Keratinocyte (primary cell): ENCODE results near the gene PARD6B. TPM values are rescaled to one million over a fixed set of nuclear protein-coding genes. Genes with fewer than 3 reads are reported as not detected.
"Not testable (repeated sequence)": the region's sequence is repeated elsewhere in the genome, so short reads cannot be mapped to it uniquely, and the experiment has no call there.

Experiments used
- DNase-seq: peaks from one replicate; pipeline ENCODE4 v3.0.0-alpha.2; 2011; ENCODE audit warnings: low read depth, missing footprints, low spot score
- FAIRE-seq: peaks from 2 replicates; lab custom pipeline; 2011; peaks lifted over from hg19 to GRCh38; lab: Jason Lieb, UNC
- H2AFZ ChIP-seq: 2 replicates; pipeline ENCODE4 v1.6.0; 2012; ENCODE audit warnings: low read length, control low read depth, inconsistent platforms; ENCODE audit not compliant: control insufficient read depth
- H3K27ac ChIP-seq: 2 replicates; pipeline ENCODE4 v1.5.1; 2011; ENCODE audit warnings: low read length; ENCODE audit not compliant: control insufficient read depth, insufficient read depth
- H3K27me3 ChIP-seq: 3 replicates; pipeline ENCODE4 v1.6.0; 2011; ENCODE audit warnings: low read length; ENCODE audit not compliant: control insufficient read depth, insufficient read depth; ENCODE audit errors: extremely low read depth
- H3K36me3 ChIP-seq, 2 experiments: 2 replicates in 1 of 2; 3 replicates in 1 of 2; pipeline ENCODE4 v1.5.1; 2011; ENCODE audit warnings: low read length in 2 of 2, mild to moderate bottlenecking in 1 of 2; ENCODE audit not compliant: control insufficient read depth in 2 of 2, insufficient read depth in 2 of 2; ENCODE audit errors: extremely low read depth in 1 of 2
- H3K4me1 ChIP-seq: 3 replicates; pipeline ENCODE4 v1.5.1; 2011; ENCODE audit warnings: low read length; ENCODE audit not compliant: control insufficient read depth, insufficient read depth; ENCODE audit errors: extremely low read depth
- H3K4me2 ChIP-seq: 3 replicates; pipeline ENCODE4 v1.6.0; 2011; ENCODE audit warnings: low read depth, low read length; ENCODE audit not compliant: control insufficient read depth, insufficient read depth; ENCODE audit errors: extremely low read depth
- H3K4me3 ChIP-seq, 3 experiments: fragments of 200-600 bp in 1 of 3; sonication (generic) in 1 of 3; 2 replicates in 2 of 3; 3 replicates in 1 of 3; pipeline ENCODE4 v1.5.1; 2011 to 2016; ENCODE audit warnings: low read length in 3 of 3, mild to moderate bottlenecking in 3 of 3, control low read depth in 2 of 3, inconsistent platforms in 1 of 3, low read depth in 1 of 3, mixed read lengths in 1 of 3, mixed run types in 1 of 3, moderate library complexity in 1 of 3; ENCODE audit not compliant: control insufficient read depth in 2 of 3, insufficient read depth in 2 of 3; ENCODE audit errors: extremely low read depth in 1 of 3
- H3K79me2 ChIP-seq: 2 replicates; pipeline ENCODE4 v1.6.0; 2012; ENCODE audit warnings: low read length; ENCODE audit not compliant: control insufficient read depth, insufficient read depth
- H3K9ac ChIP-seq: 3 replicates; pipeline ENCODE4 v1.6.0; 2011; ENCODE audit warnings: low read length; ENCODE audit not compliant: control insufficient read depth, insufficient read depth; ENCODE audit errors: extremely low read depth
- H3K9me1 ChIP-seq: 3 replicates; pipeline ENCODE4 v1.6.0; 2011; ENCODE audit warnings: low read length; ENCODE audit not compliant: control insufficient read depth, insufficient read depth; ENCODE audit errors: extremely low read depth
- H3K9me3 ChIP-seq: 2 replicates; pipeline ENCODE4 v1.5.1; 2012; ENCODE audit warnings: low read depth, low read length; ENCODE audit not compliant: control insufficient read depth
- H4K20me1 ChIP-seq: 3 replicates; pipeline ENCODE4 v1.6.0; 2011; ENCODE audit warnings: low read length; ENCODE audit not compliant: control insufficient read depth, insufficient read depth; ENCODE audit errors: extremely low read depth
- EZH2 ChIP-seq: IDR thresholded peaks from one replicate; pipeline ENCODE4 v1.6.1; 2012; ENCODE audit warnings: inconsistent platforms, mild to moderate bottlenecking, low read length, moderate library complexity
- dilution Hi-C: fragments of 300-500 bp; cut with MboI; formaldehyde crosslinking; loops from one replicate; pipeline ENCODE4 v1.7.0; 2020; ENCODE audit warnings: low sequenced_read_pairs; ENCODE audit not compliant: extremely low pct_ligation_motif_present
- polyA plus RNA-seq, 5 experiments: library from polyadenylated mRNA; depleted of rRNA in 3 of 5; stranded (reverse) in 3 of 5; stranded (forward) in 1 of 5; unstranded in 1 of 5; fragments of >200 nt; gene quantifications; 1 replicate in 1 of 5; 2 replicates in 3 of 5; 3 replicates in 1 of 5; pipeline versions ENCODE4 v1.2.1 to v1.2.3, GENCODE V29; 2011 to 2012; ENCODE audit warnings: missing spikeins in 2 of 5, low read depth in 1 of 5, low replicate concordance in 1 of 5
- TF ChIP-seq, protein P1 (sequence below), 3 experiments: IDR thresholded peaks in 1 of 3; conservative IDR thresholded peaks in 1 of 3; optimal IDR thresholded peaks in 1 of 3; 2 replicates in 2 of 3; 3 replicates in 1 of 3; pipeline versions ENCODE3 to v1.5.1; 2011; ENCODE audit warnings: low read length in 3 of 3, mild to moderate bottlenecking in 3 of 3, moderate library complexity in 2 of 3, control low read depth in 1 of 3, inconsistent platforms in 1 of 3; ENCODE audit not compliant: insufficient read depth in 2 of 3; ENCODE audit errors: extremely low read depth in 1 of 3

Gene PARD6B
- polyA plus RNA-seq, 1 donor (not counting 4 experiments of a cell fraction or from before 2014, with no cell fraction given), result 2.0 TPM

DNA sequence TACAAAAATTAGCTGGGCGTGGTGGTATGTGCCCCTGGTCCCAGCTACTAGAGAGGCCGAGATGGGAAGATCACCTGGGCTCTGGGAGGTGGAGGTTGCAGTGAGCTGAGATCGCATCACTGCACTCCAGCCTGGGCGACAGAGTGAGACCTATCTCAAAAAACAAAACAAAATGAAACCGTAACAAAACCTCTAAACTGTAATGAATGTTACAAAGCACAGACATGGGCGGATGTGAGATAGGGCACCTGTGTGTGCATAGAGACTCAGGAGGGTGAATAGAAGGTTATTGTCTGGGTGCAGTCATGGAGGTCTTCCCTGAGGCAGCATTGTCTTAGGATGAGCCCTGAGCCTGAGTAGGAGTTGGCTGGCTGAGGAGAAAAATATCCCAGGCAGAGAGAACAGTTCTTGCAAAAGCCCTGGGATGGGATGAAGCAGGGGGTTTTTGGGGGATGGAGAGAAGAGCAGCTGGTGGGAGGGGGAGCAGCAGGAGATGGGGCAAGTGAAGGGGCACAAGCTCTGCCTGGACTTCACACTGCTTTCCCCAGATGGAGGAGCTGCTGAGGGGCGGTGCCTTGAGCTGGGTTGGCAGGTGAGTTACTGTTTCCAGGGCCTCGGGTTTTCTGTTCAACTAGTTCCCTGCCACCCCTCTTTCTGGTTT is 68.6 kb downstream of the PARD6B start:
- FAIRE-seq (no peak), DNase-seq (no peak)
- Histone ChIP-seq H3K4me3 (no peak overlapping the region), H3K4me1 (peaks cover 3% of the 10 kb centered on the region), H3K9ac (no peak overlapping the region), H3K9me1 (no peaks in the 10 kb centered on the region), H4K20me1 (no peaks in the 10 kb centered on the region), H3K27me3 (no peaks in the 10 kb centered on the region), H3K79me2 (no peaks in the 10 kb centered on the region), H3K36me3 (no peaks in the 10 kb centered on the region), H3K9me3 (no peaks in the 10 kb centered on the region), H3K4me2 (no peak overlapping the region), H2AFZ (no peak overlapping the region), H3K27ac (no peak overlapping the region)
- TF ChIP-seq EZH2, result no peak
- TF ChIP-seq, protein P1, sequence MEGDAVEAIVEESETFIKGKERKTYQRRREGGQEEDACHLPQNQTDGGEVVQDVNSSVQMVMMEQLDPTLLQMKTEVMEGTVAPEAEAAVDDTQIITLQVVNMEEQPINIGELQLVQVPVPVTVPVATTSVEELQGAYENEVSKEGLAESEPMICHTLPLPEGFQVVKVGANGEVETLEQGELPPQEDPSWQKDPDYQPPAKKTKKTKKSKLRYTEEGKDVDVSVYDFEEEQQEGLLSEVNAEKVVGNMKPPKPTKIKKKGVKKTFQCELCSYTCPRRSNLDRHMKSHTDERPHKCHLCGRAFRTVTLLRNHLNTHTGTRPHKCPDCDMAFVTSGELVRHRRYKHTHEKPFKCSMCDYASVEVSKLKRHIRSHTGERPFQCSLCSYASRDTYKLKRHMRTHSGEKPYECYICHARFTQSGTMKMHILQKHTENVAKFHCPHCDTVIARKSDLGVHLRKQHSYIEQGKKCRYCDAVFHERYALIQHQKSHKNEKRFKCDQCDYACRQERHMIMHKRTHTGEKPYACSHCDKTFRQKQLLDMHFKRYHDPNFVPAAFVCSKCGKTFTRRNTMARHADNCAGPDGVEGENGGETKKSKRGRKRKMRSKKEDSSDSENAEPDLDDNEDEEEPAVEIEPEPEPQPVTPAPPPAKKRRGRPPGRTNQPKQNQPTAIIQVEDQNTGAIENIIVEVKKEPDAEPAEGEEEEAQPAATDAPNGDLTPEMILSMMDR (optimal IDR thresholded peaks at IDR 0.05 in 1 of 3, IDR thresholded peaks at IDR 0.05 in 1 of 3, conservative IDR thresholded peaks at IDR 0.05 in 1 of 3; ENCODE audit: extremely low read depth in 1 of 3, insufficient read depth in 2 of 3, low read length in 3 of 3), result no peak
- dilution Hi-C loops, result no loop called here

DNA sequence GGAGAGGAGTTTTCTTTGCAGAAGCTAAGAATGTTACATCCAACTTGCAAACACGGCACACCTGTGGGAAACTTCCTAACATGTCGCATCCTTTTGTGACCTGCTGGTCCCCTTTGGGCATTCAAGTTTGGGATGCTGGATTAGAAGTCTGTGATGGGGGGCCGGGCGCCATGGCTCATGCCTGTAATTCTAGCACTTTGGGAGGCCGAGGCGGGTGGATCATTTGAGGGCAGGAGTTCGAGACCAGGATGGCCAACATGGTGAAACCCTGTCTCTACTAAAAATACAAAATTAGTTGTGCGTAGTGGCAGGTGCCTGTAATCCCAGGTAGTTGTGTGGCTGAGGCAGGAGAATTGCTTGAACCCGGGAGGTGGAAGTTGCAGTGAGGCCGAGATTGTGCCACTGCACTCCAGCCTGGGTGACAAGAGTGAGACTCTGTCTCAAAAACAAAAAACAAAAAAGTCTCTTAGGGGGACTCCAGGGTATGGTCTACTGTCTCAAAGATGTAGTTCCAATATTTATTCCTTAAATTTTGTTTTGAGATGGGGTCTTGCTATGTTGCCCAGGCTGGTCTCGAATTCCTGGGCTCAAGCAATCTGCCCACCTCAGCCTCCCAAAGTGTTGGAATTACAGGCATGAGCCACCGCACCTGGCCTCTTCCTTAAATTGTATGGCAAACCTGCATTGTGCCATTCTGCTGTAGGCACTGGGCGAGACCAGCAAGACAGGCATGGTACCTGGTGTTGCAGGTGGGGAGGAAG is 69.8 kb downstream of the PARD6B start:
- H3K27ac ChIP-seq, H3K4me3 ChIP-seq, dilution Hi-C loops, H3K4me2 ChIP-seq, H3K79me2 ChIP-seq, H3K4me1 ChIP-seq, H3K9me3 ChIP-seq, H2AFZ ChIP-seq, DNase-seq, H3K36me3 ChIP-seq, H4K20me1 ChIP-seq, H3K9me1 ChIP-seq, H3K27me3 ChIP-seq, FAIRE-seq, H3K9ac ChIP-seq: not testable (repeated sequence)
